C1 segment of cervical spinal cord (tissue), 14 donors: ENCODE data around the gene RAB3C.

Experiments used
- DNase-seq, 14 donors: peaks; one replicate each; lab custom pipeline; 2025; lab: John Stamatoyannopoulos, UW

Gene RAB3C

DNA sequence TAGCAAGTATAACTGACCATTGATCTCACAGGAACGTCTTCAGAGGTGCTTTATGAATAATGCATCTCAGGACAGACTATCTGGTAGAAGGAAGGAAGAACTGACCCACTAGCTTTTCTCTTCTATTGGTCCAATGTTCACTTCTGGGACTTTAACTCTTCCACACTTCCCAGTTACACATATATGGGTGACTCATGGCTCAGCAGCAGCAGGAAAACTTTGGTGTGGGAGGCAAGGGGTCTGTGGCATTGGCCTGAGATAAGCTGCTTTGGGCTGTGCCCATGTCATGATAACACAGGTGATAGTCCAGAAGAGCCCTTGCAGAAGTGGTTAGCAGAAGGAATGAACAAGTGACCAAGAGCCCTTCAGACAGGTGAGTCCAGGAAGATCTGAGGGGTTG is 148.8 kb downstream of the RAB3C start:
- no peak for DNase-seq

DNA sequence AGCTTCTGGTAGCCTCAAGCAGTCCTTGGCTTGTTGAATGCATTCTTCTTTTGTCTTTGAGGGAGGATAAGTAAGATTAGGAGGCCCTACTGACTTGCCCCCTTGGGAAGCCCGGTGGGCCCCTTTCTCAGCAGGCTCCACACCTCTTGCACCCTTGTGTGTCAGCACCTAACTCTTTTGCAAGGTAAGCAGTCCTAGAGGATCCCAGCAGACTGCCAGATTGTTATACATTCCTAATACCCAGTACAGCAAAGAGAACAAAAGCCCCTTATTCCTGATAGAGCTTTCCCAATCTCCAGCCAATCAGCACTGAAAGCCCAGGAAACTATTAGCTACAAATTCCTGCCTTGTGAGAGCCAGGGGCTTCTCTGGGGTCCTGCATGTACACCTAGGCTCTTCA is 152.8 kb downstream of the RAB3C start:
- no peak for DNase-seq

DNA sequence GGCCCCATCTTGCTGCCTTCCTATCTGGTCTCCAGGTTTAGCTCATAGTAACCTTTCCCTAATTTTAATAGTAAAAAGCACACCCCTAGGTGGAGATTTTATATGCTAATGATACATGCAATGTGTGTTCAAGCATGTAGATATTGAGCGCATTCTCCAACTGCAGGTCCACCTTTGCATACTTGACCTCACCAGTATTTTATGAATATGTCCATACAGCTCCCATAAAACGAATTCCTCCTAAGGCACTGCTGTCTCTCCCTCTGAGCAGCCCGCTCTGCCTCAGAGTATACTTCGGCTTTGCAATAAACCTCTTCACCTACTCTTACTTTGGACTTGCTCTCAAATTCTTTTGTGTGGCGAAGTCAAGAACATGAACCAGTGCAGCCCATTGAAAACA is 153.3 kb downstream of the RAB3C start:
- no peak for DNase-seq

DNA sequence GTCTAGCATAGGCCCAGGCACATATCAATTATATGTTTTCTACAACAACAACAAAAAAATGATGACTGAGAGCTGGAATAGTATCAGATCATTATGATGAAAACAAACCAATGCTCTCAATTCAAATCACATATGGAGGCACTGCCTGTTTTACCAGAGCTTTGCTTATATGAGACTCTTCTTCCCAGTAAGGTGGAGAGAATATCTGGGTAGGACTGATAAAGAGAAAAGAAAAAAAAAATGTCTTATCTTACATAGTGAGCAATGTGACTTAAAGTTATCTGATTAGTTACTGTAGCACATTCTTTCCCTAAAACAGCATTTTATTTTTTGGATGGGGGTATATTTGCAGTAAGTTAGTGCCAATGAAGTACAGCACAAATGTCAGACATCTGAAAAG is 154.8 kb downstream of the RAB3C start:
- DNase-seq = no peak

DNA sequence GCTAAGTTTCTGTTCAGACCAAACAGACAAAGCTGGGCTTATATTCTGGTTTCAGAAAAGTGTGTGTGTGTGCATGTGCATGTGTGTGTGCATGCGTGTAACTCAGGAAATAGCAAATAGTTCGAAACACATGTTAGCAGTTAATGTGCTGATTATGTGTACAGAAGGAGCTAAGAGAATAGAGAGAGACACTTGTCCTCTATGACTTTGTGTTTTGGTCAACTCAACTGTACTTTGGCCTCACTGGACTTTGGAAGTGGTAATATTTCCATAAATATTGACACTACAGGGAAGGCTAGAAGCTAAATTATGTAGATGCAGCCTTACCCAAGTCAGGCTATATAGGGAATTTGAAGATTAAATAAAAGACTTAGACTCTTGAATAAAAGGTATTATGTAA is 155.5 kb downstream of the RAB3C start:
- no peak for DNase-seq

DNA sequence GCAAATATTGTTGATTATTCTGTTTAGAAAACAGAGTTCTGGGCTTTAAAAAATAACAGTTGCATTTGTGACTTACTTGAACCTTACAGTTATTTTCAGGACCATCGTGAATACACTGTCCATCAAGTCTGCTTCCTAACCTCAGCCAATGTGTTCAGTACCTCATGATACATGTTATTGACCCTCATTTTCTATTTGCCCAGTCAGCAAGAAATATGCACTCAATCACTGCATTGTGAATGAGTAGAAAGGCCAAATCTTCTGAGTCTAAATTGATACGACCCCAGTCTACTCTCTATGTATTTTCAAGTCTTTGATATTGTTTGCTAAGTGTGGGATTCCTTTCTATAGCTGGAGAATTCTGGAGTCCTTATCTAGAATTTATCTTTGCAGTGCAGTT is 156.2 kb downstream of the RAB3C start:
- DNase-seq = no peak

DNA sequence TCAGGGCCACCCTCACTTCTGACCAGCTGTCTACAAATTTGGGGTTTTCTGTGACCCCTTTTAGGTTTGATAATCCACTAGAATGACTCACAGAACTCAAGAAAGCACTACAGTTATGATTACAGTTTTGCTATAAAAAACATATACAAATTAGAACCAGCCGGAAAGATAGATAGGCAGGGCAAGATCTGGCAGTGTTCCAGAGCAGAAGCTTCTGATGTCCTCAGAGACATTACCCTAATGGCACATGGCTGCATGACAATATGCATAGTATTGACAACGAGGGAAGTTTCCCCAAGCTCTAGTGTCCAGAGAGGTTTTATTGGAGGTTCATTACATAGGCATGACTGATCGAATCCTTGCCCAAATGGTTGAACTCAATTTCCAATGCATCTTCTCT is 158.1 kb downstream of the RAB3C start:
- no peak for DNase-seq

DNA sequence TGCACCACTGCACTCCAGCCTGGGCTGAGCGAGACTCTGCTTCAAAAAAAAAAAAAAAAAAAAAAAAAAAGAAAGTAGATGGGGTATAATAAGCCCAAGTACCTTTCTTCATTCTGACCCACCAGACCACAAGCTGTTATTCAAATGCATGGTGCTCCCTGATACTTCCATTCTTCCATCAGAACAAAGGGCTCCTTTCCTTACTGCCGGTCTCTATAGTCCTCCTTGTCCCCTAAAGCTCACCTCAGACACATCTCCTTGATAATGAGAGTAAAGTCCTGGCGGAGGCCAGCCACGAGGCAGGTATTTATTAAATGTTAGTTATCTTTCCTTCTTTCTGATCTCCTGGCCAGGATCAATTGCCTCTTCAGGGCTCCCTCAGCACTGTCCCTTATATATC is 162.5 kb downstream of the RAB3C start:
- DNase-seq = no peak

DNA sequence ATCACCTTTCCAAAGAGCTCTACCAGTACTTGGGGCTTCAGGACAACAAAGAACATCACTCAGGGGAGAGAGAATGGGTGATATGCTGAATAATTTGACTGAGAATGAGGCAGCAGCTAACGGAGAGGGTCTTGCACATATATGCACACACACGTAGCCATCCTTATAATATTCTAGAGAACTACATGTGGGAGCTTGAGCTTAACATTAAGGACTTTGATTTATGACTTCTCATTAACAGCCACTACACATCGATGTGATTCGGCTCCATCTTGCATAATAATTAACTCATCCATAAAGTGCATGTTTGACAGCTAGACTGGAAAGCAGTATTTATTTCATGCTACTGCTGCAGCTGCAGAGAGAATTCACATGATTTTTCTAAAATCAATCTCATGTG is 163.4 kb downstream of the RAB3C start:
- DNase-seq = no peak

DNA sequence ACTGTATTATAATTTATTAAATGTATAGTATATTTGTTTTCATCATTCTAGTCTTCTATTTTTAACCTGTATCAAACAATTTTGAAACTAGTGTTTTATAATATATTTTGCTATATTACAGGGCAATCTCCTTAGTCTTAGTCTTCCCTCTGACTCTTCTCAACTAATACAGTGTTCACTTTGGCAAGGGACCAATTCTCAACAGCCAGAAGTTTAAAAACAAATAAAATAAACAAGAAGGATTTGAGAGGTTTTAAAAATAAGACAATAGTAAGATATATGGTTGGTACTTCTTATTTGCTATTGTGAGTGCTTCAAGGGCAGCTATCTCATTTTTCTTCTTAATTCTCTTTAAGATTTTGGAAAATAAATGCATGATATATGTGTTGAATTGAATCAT is 167.2 kb downstream of the RAB3C start:
- DNase-seq = no peak

DNA sequence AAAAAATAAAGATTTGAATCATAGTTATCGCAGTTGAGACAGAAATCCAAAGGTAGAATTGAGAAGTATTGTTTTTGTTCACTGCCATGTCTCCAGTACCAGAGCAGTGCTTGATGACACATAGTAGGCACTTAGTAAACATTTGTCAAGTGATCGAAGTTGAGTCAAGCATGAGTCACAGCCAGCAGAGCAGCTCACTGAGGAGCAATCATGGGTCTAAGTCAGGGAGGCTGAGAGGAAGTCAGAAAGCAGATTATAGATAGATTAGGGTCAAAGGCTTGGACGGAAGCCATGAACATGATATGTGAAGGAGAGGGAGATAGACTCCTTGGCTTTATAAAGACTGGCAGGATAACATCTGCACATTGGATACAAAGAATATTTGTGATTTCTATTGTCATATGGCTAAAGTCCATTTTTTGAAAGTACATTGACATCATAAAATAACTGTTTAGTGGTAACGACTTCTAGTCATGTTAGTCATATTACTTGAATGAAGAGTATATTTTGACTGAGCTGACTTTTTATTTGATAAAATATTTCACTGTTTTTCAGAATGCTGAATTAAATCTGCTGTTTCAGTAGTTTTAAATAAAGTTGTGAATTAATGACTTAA is 168.5 kb downstream of the RAB3C start:
- no peak for DNase-seq

DNA sequence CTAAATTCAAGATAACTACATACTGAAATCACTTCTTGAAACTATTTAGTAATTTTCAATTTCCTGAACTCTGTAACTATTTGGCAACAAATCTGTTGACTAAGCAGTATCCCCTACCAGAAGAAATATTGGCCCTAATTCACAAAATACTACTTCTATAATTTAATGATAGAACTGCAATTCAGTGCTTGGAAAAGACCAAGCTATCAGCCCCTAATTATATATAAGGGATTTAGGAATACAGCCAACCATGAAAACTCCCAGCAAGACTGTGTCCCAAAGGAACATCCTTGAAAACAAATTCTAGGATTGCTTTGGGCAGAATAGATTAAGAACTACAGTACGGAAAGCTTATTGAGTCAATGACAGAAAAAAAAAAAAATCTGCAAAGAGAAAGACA is 169.2 kb downstream of the RAB3C start:
- no peak for DNase-seq

DNA sequence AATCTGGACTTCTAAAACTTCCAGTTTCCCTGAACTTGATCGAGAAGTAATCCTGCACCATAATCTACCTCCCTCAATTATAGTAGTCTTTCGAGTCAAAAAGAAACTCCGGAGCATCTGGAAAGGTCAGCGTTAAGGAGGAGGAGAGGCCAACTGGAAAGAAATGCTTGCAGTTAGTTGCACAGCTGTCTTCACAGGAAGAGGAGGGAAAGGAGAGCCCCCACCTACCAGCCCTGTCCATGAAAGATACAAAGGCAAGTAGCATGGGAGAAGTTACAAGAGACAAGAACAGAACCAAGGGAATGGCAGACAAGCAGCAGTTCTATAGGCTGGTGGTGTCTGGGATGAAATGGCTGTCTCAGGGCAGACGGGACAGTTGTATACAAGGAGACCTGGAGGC is 170.6 kb downstream of the RAB3C start:
- DNase-seq = no peak

DNA sequence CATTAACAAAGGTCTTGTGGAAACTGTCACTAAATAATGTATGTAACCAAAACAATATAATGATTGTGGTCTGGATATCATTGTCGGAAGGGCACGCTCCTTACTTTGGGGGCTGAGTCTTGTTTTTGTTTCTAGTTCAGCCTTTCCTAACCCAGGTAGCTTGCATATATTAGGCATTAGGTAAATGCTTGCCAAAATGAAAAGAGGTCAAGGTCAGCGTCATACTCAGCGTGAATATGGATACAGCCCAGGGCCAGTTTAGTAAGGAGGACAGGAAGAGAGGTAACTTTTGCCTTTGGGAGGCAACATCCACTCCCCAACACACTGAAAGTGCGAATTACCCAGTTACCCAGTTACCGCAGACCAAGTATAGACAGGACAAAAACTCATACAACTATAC is 171.4 kb downstream of the RAB3C start:
- no peak for DNase-seq

DNA sequence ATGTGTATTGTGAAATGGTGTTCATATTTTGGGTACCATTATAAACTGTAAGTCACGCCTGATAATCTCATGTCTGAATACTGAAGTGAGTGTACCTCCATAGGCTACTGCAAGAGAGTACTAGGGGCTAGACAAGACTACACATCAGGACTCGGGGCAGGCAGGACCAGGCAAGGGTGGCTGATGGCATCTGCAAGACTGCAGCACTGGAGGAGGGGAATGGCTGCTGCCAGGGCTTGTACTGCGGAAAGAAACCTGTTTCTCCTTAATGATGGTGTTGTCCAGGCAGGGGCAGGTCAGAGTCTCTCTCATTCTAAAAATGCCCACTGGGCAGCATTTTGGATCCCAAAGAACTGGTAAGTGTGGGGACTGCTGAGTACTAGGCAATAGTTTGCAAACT is 172.5 kb downstream of the RAB3C start:
- no peak for DNase-seq

DNA sequence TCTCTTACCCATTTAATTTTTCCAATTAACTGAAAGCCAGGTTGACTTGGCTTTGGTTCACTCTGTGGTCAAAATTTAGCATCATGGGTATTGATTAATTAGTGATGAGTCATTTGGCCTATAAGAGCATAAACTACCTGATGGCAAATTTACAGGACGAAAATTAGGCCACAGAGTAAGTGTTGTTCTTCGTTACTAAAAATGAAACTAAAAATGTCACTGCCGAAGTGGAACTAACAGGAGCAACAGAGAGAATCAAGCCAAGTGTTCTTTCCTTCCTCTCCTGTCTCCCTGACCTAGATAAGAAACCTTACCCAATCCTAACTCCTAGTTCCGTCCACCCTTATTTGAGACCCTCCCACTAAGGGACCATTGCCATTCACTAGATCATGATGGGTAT is 176.9 kb downstream of the RAB3C start:
- DNase-seq = peak in 1 of 14 donors; percentile 68

DNA sequence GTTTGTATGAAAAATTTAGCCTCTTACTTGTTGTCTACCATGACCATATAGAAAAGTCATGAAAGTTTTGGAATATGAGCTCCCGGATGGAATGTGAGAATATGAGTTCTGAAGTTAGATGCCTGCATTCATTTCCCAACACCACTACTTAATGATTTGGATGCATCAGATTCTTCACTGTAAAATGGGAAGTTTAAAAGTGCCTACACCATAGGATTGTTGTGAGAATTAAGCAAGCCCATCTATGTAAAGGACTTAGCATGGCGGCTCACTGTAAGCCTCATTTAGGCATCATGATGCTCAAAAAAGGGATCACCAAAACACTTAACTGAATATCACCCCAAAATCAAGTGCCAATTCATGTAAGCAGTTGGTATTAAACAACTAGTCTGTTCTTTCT is 177.3 kb downstream of the RAB3C start:
- DNase-seq = no peak

DNA sequence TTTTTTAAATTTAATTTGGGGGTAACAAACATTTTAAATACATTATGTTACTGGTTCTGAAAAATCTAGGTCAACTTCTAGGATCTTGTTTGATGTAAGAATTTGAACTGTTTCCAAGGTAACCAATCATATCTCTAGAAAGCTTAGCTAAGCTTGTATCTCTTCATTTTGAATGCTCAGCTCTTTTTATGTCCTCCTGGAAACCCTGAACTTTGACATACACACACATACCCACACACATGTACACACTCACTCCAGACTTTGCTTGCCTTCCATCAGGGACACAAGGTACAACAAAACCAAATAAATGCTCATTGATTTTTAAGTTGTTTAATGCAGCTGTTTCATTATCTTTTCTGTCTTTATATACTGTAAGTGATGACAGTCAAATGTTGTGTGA is 178.5 kb downstream of the RAB3C start:
- DNase-seq = no peak

DNA sequence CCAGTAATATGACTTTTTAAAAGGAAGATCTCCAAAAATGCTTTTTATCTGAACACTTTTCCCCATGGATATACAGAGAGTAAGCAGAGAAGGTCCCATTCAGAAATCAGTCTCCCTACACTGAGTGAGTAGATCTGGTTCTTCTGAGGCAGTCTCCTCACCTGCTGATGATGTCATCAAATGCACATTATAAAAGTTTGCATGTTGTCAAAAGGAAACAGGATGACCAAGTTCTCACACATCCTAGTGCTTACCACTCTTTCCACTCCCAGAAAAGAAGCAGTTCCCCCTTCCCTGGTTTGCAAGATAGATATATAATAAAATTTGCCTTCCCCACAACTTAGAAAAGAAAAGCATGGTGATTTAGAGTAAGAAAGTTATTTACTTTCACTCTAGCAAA is 180.5 kb downstream of the RAB3C start:
- no peak for DNase-seq

DNA sequence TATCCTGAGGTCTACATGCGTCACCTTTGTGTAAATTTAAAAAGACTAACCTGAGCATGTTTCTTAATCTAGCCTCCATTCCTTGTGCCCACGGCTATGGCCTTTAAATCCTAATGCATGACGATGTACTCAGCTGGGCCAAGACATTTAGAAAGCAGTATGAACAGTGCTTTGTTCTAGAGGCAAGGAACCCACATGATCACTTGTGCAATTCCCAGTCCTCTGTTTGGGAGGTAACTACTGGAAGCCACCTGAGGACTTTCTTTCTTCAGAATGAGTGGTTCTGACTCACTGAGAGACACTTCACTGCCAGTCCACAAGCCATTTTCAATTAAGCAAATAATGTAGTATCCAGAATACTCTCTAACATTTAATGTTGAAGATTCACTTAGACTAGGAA is 181.3 kb downstream of the RAB3C start:
- DNase-seq = peak in 1 of 14 donors; percentile 11

DNA sequence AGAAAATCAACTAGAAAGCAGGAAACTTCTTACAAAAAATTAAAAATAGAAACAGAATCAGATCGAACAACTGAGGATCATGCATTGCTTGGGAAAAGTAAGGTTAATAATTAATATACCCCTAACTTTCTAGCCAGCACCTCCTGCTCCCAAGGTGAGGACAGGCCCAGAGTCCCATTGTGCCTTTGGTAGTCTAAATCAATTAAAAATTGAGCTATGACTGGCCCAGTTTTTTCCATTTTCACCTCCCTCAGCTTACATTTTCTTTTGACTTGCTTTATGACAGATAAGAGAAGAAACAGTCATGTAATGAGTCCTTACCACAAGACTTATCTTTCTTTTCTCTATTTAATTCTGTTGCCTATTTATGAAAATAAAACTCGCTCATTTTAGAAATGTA is 182.2 kb downstream of the RAB3C start:
- DNase-seq = no peak

DNA sequence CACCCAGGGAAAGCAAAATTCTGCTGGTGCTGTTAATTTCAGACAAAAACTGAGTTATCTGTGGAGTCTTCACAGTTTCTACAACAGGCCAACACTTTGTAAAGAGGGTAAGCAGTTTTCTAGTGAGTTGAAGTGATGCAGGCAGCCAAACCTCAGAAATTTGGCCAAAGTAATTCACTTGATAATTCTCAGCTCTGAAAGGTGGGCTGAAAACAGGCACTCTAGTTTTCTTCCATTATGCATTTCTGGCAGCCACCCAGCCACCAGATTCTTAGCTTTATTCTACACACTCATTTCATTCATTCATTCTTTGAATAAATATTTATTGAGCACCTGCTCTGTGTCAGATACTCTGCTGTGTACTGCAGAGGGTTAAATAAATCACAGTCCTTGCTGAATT is 184.2 kb downstream of the RAB3C start:
- no peak for DNase-seq

DNA sequence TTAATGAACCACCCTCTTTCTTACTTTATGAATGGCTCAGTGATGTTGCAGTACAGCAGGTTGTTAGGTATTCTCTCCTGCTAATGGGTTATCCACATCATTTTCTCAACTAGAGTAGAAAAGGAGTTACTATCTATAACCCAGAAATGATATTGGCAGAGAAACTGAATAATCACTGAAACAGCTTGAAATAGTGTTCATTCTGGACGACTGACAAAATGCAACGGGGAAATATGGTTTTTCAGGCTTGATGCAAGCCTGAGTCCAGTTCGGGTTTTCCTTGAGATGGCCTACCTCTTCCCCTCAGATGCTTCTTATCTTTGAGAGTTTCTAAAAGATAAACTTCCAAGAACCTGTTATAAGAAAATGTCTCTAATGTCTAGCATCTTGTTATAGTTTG is 187.3 kb downstream of the RAB3C start:
- DNase-seq = no peak

DNA sequence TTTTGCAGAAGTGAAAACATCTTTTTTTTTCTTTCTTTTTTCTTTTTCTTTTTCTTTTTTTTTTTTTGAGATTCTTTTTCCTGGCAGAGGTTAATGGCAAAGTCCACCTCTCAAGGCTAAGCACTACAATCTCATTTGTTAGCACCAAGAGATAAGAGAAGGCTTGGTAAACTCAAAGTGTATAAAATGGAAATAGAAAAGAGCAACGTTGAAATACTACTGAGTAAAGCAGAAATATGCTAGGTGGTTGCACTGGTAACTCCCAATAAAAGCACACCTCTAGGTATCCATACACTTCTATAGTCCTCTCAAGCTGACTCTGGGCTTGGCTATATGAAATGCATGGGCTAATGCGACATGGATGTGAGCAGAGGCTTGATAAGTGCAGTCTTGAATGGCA is 188.9 kb downstream of the RAB3C start:
- DNase-seq = no peak
